ENCODE measurements around the gene RAB24.

Gene RAB24

DNA sequence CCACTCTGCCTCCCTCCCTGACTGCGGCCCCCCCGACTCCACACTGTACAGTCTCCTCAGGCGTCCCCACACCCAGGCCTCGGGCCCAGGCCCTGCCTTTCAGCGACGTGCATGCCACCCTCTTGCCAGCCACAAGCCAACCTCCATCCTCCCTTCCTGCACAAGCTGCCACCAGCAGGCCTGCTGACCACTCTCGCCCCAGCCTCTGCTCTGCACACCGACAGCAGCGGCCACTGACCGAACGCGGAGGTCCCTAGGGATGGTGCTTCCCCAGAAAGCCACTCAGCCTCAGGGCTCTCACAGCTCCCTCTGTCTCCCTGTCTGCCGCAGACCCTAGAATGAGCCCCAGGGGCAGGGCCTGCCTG, 29.4 kb upstream of the RAB24 start:
- H3K4me3 ChIP-seq (ENCODE audit: low read length) = no peak overlapping the region
- TF ChIP-seq, protein P1, sequence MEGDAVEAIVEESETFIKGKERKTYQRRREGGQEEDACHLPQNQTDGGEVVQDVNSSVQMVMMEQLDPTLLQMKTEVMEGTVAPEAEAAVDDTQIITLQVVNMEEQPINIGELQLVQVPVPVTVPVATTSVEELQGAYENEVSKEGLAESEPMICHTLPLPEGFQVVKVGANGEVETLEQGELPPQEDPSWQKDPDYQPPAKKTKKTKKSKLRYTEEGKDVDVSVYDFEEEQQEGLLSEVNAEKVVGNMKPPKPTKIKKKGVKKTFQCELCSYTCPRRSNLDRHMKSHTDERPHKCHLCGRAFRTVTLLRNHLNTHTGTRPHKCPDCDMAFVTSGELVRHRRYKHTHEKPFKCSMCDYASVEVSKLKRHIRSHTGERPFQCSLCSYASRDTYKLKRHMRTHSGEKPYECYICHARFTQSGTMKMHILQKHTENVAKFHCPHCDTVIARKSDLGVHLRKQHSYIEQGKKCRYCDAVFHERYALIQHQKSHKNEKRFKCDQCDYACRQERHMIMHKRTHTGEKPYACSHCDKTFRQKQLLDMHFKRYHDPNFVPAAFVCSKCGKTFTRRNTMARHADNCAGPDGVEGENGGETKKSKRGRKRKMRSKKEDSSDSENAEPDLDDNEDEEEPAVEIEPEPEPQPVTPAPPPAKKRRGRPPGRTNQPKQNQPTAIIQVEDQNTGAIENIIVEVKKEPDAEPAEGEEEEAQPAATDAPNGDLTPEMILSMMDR (conservative IDR thresholded peaks at IDR 0.05; ENCODE audit: low read length) = no peak
- DNase-seq (ENCODE audit: low read depth) = no peak

DNA sequence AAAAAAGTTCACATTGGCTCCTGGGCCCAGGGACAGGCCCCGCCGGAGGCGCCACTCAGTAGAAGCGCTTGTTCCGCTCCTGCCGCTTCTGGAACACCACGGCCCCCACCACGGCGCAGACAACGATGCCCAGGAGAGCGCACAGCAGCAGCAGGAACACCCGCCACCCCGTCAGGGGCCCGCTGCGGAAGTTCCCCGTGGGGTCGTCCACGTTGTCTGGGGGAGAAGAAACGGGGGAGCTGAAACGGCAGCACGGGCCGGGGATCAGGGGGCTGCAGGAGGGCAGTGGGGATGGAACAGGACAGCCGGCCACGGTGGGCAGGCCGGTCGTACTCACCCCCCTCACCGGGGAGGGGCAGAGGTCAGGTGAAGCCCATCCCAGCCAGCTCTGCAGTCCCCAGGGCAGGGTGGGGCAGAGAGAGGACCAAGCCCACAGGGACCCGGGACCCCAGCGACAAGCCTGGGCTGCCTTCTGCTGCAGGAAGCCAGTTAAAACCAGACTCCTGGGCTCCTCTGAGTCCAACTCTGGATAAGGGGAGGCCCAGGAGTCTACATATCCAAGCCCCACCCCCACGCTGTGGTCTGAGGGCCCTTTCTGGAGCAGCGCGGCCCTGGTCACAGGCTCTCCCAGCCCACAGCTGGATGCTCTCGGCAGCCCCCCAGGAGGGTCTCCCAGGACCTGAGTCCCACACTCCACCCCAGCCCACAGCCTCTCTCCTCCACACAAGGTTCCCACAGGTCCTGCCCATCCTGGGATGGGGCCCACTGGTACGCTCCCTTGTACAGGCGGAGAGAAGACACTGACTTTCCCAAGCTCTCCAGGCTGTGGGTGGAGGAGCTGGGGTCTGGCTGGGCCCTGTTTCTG, 28.7 kb upstream of the RAB24 start:
- no peak overlapping the region for H3K4me3 ChIP-seq (ENCODE audit: low read length)
- TF ChIP-seq, protein P1 (conservative IDR thresholded peaks at IDR 0.05; ENCODE audit: low read length) = no peak
- DNase-seq (ENCODE audit: low read depth) = no peak

DNA sequence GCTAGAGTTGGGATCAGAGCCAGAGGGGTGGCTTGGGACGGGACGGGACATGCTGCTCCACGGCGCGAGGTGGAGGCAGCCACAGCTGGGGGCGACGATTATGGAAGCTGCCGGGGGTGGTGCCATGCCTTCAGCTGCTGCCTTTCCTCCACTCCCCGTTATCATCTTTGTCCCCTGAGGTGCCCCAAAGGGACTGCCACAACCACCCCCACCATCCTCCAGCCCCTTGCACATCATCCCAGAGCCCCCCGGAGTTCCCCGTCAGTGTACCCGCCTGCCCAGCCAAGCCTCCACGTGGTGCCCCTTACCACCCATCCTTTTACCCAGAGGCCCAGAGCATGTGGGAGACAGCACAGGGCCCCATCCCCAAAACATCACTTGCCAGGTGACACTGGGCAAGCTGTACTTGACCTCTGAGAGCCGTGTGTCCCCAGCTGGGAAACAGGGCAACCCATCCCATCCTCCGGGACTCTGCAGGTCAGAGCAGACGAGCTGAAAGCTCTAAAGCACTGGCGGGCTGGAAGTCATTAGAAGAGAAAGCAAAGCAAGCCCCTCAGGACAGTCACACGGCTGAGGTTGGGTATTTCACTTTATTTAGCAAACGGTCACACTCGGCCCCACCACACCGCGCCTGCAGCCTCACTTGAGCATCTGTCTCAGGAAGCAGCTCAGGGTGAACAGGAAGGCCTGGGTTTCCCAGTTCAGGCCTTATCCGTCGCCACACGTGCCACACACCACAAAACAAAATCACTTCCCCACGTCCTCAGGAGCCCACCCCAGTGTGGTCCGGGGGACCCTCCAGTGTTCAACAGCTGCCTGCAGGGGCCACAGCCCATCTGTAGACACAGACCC, 27.7 kb upstream of the RAB24 start:
- H3K4me3 ChIP-seq (ENCODE audit: low read length) = no peak overlapping the region
- TF ChIP-seq, protein P1 (conservative IDR thresholded peaks at IDR 0.05; ENCODE audit: low read length) = no peak
- no peak for DNase-seq (ENCODE audit: low read depth)

DNA sequence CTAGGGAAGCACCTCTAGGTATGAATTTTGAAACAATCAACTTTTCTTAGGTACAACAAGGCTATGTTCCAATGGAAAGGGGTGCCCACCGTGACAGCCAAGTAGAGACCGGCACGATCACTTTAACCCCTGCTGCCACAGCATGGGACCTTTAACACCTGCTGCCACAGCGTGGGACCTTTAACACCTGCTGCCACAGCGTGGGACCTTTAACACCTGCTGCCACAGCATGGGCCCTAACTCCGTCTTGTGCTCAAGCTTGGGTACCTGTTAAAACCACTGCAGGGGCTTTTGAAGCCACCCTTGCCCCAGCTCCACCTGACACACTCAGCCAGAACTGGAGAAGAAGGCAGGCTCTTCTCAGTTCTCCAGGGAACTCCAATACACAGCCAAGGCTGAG, 26.4 kb upstream of the RAB24 start:
- DNase-seq (ENCODE audit: low read depth) = no peak

DNA sequence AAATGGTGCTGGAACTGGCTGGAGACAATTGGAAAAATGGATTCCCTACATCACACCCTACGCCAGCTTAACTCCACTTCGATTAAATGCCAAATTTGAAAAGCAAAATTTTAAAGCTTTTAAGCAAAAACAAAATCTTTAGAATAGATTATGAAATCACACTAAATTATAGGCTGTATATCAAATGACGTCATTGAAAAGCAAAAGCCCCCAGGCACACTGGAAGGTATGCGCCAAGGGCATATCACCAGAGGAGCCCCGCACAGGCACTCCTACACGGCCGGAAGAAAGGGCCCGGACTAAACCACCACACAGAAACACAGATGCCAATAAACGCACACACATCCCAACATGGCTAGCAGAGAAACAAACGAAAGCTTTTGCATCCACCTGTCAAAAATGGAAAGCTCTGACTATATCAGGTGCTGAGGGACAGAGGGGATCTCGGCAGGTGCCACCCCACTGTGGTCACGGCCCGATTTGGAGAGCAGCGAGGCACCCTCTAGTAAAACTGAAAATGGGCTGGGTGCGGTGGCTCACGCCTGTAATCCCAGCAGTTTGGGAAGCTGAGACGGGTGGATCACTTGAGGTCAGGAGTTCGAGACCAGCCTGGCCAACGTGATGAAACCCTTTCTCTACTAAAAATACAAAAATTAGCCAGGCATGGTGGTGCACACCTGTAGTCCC, 25.2 kb upstream of the RAB24 start:
- TF ChIP-seq, protein P1 (conservative IDR thresholded peaks at IDR 0.05; ENCODE audit: low read length) = no peak
- no peak for DNase-seq (ENCODE audit: low read depth)

More for the DNA sequence above, 26.4 kb upstream of the RAB24 start:
- no peak overlapping the region for H3K4me3 ChIP-seq (ENCODE audit: low read length)
- TF ChIP-seq, protein P1 (conservative IDR thresholded peaks at IDR 0.05; ENCODE audit: low read length) = no peak

DNA sequence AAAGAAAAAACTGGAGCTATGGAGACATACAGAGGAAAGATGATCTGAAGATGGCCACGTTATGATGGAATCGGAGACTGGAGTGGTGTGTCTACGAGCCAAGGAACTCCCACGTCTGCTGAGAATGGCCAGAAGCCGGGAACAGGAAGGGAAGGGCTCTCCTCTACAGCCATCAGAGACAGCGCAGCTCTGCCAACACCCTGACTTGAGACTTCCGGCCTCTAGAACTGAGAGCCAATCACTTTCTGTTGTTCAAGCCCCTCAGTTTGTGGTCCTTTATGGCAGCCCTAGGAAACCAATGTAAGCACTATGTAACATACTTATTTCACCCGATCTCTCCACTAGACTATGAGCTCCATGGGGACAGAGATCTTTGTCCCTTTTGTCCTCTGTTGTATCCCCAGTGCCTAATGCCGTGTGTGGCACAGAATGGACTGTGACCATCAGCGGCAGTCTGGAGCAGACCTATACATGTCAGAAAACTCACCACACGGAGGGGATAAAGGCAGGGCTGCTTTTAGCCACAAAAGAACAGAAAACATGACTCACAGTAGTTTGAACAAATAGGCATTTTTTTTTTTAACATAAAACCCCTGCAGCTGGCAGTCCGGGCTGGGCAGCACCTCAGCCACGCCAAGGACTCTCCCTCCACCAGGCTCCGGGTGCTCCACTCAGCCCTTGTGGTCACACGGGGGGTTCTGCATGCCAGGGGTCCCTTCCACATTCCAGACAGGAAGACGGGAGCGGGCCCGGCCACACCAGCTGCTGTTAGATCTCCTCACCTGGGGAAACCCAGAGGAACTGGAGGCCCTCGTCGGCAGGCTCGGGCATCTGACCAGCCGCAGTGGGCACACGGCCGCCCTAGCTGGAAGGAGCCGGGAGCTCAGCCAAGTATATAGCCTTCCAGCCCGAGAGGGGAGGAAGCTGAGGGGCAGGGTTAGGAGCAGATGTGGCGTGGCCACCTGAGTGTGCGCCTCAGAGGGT, 24.3 kb upstream of the RAB24 start:
- no peak overlapping the region for H3K4me3 ChIP-seq (ENCODE audit: low read length)
- TF ChIP-seq, protein P1 (conservative IDR thresholded peaks at IDR 0.05; ENCODE audit: low read length) = no peak
- no peak for DNase-seq (ENCODE audit: low read depth)

More for the DNA sequence above, 25.2 kb upstream of the RAB24 start:
- no peak overlapping the region for H3K4me3 ChIP-seq (ENCODE audit: low read length)
